HG03520 (cell line): ENCODE measurements around the gene PTPN14.

Experiments used
- ATAC-seq: cut with Tn5 transposase; IDR thresholded peaks from one replicate; pipeline ENCODE4 v1.9.1; 2021; ENCODE audit warnings: mild to moderate bottlenecking, moderate library complexity; ENCODE audit not compliant: unreplicated experiment

Gene PTPN14

GRCh38 chr1:214380396-214380795, 171.0 kb downstream of the PTPN14 start:
- no peak for ATAC-seq

DNA sequence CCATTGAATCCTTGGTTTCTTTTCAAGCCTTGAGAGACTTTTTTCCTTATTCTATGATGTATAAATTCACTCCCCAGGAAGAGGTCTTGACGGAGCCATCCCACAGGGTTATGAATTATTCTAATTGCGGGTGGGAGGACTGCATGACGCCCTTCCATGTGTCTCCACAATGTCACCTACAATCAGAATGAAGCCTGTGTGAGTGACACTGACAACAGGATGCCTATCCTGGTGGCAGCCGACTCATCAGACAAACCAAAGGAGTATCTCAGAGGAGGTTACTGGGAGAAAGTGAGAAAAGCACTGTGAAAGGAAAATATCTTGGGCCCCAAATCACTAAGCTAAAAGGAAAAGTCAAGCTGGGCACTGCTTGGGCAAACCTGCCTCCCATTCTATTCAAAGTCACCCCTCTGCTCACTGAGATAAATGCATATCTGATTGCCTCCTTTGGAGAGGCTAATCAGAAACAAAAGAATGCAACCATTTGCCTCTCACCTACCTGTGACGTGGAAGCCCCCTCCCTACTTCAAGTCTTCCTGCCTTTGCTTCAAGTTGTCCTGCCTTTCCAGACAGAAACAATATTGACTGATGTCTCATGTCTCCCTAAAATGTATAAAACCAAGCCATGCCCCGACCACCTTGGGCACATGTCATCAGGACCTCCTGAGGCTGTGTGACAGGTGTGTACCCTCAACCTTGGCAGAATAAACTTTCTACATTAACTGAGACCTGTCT, 172.0 kb downstream of the PTPN14 start:
- no peak for ATAC-seq

DNA sequence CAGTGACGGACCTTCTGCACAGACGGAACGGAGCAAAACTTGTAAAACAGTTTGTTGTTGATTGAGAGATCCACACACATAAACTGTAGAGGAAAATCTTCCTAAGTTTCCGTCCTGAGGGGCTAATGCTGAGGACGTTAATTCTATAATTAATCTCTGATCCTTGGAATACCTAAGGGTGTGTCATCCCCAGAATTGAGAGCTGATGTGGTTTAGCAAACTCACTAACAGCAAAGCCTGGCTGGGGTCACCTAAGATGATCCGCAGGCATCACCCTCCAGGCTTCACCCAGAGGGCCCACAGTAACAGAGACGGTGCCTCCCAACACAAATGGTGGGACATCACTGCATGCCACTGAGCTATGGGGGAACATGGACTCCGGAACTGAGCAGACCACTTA, 172.9 kb downstream of the PTPN14 start:
- ATAC-seq, result no peak

GRCh38 chr1:214377886-214378285, 173.5 kb downstream of the PTPN14 start:
- ATAC-seq, result no peak

GRCh38 chr1:214377485-214377884, 173.9 kb downstream of the PTPN14 start:
- no peak for ATAC-seq

- no peak for ATAC-seq
Observed at GRCh38 chr1:214372092-214372491, 179.3 kb downstream of the PTPN14 start.

DNA sequence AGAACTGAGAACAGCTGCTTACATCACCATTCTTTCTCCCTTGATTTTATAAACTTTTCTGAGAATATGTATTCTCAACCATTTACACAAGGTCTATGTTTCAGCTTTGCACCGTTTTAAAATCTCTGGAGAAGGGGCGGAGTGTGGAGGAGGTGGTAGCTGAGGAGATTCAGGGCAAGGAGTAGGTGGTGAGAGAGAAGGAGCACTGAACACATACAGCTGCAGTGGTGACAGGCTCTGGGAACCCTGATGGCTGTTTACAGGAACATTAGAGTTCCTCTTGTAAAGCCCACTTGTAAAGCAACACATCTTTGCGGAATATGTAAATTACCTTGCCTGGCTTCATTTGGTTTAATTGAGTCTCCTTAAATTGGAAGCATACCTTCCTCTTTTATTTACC, 180.8 kb downstream of the PTPN14 start:
- ATAC-seq, result no peak

- ATAC-seq, result no peak
Observed at GRCh38 chr1:214369364-214369763, 182.0 kb downstream of the PTPN14 start.

GRCh38 chr1:214367841-214368240, 183.6 kb downstream of the PTPN14 start:
- no peak for ATAC-seq

DNA sequence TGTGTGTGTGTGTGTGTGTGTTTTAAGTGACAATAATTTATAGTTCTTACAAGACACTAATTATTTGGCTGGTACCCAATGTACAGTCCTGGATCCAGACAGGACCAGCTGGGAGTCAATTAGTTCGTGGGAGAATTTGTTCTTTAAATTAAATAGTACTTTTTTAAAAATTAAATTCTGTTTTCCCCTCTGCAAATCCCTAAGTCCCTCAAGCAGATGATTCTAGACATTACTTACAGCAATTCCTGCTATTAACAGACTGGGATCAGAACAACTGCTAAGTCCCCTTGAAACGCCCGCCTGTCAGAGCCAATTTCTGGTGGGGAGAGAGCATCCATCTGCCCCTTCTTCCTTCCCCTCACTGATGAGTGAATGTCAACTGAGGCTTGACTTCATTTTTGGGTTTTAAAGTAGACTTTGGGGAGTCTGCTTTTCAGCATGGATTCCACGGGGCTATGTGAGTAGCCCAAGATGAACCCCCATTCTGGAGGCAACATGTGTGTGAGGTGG, 186.6 kb downstream of the PTPN14 start:
- ATAC-seq, result no peak

DNA sequence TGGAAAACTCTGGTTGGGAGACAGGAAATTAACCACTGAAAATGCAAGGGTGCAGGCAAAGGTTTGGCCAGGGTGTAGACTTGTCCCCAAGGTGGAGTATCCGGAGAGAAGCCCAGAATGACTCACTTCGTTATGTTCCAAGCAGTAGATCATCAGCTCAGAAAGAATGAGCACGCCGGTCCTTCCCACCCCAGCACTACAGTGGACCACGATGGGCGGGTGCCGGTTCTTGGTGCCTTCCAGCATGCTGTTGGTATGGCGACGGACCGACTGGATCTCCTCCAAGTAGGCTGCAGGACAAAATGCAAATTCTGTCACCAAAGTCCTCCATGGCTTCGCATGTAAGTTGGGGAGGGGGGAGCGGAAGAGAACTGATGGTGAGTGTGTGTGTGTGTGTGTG, 187.0 kb downstream of the PTPN14 start:
- no peak for ATAC-seq

DNA sequence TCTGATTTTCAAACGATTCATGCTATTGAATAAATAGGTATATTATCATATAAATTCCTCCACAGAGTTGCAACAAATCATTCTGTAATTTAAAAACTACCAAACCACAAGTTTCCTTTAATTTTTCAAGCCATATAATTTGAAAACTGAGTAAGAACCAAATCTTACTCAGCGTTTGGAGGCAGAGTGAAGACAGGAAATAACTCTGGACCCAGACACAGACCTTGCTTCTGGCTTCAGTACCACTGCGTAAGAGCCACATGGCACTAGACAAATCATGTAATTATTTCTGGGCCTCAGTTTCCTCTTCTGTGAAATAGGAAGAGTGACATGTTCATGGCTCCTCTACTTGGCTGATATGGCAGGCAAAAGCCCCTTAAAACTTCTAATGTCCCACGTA, 188.0 kb downstream of the PTPN14 start:
- ATAC-seq, result no peak

DNA sequence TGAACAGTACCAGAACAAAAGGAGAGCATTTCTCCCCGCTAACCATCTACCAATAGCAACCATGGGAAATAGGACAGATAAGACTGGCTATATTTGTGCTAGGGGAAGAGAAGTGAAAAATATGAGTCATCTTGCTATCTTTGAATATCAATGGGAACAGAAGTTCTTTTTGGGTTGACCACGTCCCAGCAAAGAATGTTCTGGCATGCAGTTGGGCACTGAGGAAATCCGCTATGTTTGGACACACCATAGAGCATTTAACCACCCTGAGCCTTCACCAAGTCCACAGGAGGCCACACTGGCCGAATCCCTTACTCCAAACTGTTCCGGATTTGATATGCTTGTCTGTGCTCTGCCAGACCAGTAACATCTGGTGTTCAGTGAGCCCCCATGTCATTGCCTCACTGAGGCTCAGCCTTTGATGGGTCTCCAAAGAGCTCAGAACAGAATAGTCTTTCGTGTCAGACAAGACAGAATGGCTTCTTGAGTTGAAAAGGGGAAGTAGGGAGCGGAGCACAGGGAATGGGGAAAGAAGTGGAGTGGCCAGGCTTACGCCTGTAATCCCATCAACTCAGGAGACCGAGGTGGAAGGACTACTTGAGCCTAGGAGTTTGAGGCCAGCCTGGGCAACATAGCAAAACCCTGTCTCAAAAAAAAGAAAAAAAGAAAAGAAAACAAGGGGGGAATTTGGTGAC, 189.1 kb downstream of the PTPN14 start:
- ATAC-seq, result no peak

DNA sequence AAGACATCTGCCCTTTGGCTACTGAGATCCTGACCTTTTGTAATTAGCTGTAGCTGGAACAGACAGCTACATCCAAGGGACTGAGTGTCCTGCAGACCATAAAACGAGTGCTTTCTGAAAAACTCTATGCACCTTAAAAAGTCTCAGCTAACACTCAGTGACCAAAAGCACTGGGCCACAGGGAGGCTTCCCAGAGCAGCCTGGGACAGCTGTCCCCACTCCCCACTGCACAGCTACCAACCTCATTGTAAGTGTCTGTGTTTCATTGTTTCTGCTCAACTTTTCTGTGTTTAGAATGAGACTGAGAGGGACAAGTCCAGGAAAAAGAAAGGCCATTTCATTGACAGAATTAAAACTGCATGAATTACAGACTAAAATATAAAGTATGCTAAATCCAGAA, 189.8 kb downstream of the PTPN14 start:
- ATAC-seq, result no peak

- no peak for ATAC-seq
Observed at GRCh38 chr1:214360525-214361164, 190.8 kb downstream of the PTPN14 start.

DNA sequence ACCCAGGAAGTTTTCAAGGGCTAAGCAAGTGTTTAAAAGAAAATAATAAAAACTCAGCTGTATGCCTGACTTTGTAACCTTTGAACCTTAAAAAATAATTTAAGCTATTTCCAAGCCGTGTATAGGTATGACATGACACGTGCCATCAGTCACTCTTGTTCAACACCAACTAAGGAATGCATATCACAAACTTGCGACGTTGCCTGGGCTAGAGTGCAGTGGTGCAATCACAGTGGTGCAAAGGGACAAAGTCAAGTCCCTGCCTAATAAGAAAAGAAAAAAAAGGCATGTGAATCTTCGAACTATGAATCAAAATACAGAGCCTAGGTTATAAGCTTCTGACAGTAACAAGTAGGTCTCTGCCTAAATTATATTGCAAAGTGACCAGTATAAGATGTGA, 191.3 kb downstream of the PTPN14 start:
- no peak for ATAC-seq

DNA sequence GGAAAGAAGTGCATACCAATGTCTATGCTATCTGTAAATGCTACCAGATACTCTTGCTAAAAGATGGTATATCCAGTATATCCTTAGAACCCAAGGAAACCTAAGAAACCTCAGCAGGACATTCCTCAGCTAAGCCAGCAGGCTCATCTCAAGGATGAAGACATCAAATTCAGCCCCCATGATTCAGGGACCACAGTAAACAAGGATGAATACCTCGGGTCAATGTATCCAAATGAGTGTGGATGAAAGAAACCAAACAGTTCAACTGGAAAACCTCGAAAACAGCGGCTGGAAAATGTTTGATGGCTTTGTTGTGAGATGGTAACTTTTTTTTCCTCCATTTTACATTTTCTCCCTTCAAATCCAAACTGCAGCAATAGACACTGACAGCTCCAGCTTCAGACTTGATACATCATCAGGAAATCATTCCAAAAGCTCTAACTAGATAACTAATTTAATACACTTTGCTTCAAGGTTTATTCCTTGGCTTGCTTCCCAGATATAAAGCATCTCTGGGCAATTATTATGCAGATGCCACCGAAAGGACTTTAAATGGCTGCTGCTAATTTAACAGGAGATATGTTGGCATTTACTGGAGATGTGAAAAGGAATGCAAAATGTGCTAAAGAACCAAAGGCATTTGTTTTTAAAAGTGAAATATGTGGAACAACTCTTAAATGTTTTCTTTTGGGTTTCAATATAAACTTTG, 196.8 kb downstream of the PTPN14 start:
- ATAC-seq, result no peak

DNA sequence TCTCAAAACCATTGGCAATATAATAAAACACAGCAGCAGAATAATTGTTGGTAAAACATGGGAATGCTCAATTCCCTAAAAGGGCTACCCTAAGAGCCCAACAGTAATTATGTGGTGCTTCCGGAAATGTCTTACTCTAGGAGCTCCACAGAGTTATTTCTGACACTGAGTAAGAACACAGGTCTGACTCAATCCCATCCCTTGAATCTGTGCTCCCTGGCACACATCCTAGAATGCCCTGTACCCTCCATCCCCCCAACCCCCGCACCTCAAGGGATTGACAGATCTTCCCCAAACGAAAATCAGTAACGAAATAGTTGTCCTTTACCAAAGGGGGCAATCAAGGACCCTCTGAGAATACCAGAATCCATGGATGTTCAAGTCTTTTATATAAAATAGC, 198.6 kb downstream of the PTPN14 start:
- ATAC-seq, result no peak

DNA sequence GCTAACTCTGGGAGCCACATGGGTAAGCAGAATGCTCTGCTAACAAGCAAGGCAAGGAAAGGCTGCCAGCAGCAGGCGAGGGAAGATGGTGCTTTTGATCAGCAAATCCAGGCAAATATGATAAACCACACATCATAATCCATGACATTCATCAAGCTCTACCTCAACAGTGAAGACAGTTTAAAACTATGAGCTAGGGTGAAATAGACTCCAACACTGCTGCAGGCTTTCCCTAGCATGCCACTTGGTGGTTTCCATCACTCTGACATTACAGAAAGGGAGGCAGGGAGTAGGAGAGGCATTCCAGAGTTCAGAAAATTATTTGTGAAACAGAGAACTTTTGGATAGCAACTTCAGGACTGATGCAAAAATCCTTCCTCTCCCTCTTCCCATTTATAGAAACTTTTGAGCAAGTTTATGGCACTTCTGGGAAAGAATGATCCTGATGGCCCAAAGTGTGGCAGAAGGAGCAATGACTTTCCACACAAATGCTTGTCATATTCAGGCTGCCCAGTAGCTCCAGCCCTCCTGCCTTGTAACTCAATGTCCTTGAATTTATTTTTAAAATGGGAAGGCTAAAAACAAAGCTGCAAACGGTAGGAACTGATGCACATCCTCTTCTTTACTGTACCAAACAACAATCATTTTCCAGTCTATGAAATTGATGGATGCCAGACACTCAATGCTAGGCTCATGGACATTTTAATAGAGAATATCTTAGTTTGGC, 199.7 kb downstream of the PTPN14 start:
- no peak for ATAC-seq

GRCh38 chr1:214349781-214350180, 201.6 kb downstream of the PTPN14 start:
- no peak for ATAC-seq

- ATAC-seq, result no peak
Observed at GRCh38 chr1:214349008-214349407, 202.4 kb downstream of the PTPN14 start.
